HG03378 (cell line): ENCODE data around the gene SGCE.
"Not testable (repeated sequence)": the region's sequence is repeated elsewhere in the genome, so short reads cannot be mapped to it uniquely, and the experiment has no call there.

ENCODE experiments used
- ATAC-seq: cut with Tn5 transposase; IDR thresholded peaks from one replicate; pipeline ENCODE4 v1.9.1; 2021; ENCODE audit warnings: mild to moderate bottlenecking, moderate library complexity; ENCODE audit not compliant: unreplicated experiment

The SGCE gene

GRCh38 chr7:94655848-94656657, at the start of gene SGCE:
Gene SGCE, minus strand, starts transcription at chr7:94656133. Its CDS starts 35 bp downstream, at chr7:94656098.
- no peak for ATAC-seq

GRCh38 chr7:94705155-94706021, 49.5 kb upstream of the SGCE start:
- ATAC-seq, result not testable (repeated sequence)

GRCh38 chr7:94701555-94701973, 45.6 kb upstream of the SGCE start:
- no peak for ATAC-seq

DNA sequence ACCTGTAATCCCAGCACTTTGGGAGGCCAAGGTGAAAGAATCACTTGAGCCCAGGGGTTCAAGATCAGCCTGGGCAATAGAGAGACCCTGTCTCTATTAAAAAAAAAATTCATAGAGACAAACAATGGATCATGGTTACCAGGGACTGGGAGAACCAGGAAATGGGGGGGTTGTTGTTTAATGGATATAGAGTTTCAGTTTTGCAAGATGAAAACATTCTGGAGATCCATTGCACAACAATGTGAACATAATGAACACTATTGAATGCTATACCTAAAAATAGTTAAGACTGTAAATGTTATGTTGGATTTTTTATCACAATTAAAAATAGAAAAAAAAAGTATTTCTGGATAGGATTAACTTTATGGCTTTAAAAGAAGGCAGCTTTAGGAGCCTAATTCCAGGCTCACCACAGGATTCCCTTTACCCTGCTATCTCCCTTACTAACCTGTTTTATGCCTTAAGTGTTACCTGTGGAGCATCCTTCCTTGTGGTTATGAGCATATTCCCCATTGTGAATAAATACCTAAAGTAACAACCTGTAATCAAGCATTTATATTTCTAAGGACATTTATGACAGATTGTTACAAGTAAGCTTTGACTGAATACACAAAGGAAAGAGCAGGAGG, 45.1 kb upstream of the SGCE start:
- ATAC-seq, result no peak

DNA sequence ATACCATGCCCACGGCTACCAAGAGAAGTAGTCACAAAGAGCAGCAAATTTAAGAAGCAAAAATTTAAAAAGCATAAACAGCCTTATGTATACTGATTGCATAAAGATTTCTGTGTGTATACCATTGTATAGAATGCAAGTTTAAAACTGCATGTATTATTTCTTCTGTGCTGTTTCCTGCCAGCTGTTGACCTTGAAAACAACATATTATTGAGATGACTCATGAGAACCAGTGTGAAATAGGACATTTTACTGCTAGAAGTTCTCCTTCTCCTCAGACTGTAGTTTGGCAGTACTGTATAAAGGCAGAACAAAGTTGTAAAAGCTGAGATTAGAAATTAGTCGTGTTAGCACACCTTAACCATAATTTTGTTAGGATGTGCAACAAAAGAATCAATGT, 42.3 kb upstream of the SGCE start:
- no peak for ATAC-seq

- ATAC-seq, result no peak
Measured at GRCh38 chr7:94697035-94697974, 41.4 kb upstream of the SGCE start.

GRCh38 chr7:94687810-94688209, 31.9 kb upstream of the SGCE start:
- ATAC-seq, result no peak

DNA sequence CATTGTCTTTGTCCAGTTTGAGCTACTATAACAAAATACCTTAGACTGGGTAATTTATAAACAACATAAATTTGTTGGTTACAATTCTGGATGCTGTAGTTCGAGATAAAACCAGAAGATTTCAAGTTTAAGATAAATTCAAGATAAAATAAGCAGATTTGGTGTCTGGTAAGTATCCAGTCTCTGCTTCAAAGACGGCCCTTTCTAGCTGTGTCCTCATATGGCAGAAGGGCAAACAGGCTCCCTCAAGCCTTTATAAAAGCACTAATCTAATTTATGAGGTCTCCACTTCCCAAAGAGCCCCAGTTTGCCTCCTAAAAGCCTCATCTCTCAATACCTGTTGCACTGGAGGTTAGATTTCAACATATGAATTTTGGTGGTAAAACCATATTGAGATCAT, 31.1 kb upstream of the SGCE start:
- ATAC-seq, result no peak

DNA sequence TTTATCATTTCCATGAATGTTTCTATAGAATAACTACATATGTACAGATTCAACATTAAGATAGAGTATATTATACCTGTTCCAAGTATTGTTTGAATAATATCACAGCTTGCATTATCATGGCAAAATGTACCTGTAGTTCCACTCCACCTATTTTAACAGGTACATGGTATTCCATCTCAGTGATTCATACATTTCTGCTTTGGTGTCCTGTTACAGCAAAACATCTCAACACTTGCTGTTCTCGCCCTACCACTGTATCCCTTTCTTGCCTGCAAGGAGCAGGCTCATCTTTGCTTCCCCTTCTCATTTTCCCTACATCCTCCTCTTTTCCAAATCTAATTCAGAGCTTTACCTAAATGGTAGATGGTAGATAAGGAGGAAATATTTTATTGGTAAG, 27.1 kb upstream of the SGCE start:
- no peak for ATAC-seq

GRCh38 chr7:94679358-94679757, 23.4 kb upstream of the SGCE start:
- no peak for ATAC-seq

GRCh38 chr7:94676431-94676830, 20.5 kb upstream of the SGCE start:
- ATAC-seq, result no peak

GRCh38 chr7:94675356-94675755, 19.4 kb upstream of the SGCE start:
- no peak for ATAC-seq

DNA sequence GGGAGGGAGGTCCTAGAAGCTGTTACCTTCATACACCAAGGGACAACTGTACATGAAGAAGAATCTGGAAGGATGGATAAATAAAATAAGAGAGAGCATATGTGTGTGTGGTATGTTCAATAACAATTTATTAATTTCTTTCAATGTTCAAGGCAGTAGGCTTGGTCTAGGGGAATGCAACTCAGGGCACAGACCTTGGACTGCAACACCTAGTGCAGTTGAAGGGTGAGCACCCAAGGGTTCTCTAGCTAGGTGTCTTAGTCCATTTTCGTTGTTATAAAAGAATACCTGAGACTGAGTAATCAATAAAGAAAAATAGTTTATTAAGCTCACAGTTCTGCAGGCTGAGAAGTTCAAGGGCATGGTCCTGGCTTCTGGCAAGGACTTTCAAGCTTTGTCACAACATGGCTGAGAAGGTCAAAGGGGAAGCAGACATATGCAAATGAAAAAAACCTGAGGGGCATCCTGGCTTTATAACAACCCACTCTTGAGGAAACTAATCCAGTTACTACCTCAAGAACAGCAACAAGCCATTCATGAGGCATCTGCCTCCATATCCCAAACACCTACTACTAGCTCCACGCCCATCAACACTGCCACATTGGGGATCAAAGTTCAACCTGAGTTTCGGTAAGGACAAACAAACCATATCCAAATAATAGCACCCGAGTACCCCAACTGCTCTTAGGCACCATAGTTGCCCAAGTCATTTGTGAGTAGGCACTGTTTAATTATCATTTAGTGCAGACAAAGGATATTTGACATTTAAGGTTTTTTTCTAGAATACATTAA, 15.7 kb upstream of the SGCE start:
- ATAC-seq, result no peak

GRCh38 chr7:94669773-94670495, 14.0 kb upstream of the SGCE start:
- ATAC-seq, result no peak

- ATAC-seq, result no peak
Measured at GRCh38 chr7:94666879-94667587, 11.1 kb upstream of the SGCE start.

- no peak for ATAC-seq
Measured at GRCh38 chr7:94665426-94665825, 9.5 kb upstream of the SGCE start.

- no peak for ATAC-seq
Measured at GRCh38 chr7:94664023-94664422, 8.1 kb upstream of the SGCE start.

GRCh38 chr7:94662548-94662947, 6.6 kb upstream of the SGCE start:
- no peak for ATAC-seq
